NB4 (cell line): Measurements from ENCODE around the gene RAPGEFL1.

Experiments
- POLR2A ChIP-seq: IDR thresholded peaks from 2 replicates; pipeline ENCODE4 v1.6.1; 2011; ENCODE audit warnings: mild to moderate bottlenecking; ENCODE audit not compliant: insufficient read length; ENCODE audit errors: extremely low read depth
- TF ChIP-seq, protein P1 (sequence below): IDR thresholded peaks from one replicate; pipeline ENCODE4 v1.5.1; 2012; ENCODE audit warnings: low read depth, low read length

DNA sequence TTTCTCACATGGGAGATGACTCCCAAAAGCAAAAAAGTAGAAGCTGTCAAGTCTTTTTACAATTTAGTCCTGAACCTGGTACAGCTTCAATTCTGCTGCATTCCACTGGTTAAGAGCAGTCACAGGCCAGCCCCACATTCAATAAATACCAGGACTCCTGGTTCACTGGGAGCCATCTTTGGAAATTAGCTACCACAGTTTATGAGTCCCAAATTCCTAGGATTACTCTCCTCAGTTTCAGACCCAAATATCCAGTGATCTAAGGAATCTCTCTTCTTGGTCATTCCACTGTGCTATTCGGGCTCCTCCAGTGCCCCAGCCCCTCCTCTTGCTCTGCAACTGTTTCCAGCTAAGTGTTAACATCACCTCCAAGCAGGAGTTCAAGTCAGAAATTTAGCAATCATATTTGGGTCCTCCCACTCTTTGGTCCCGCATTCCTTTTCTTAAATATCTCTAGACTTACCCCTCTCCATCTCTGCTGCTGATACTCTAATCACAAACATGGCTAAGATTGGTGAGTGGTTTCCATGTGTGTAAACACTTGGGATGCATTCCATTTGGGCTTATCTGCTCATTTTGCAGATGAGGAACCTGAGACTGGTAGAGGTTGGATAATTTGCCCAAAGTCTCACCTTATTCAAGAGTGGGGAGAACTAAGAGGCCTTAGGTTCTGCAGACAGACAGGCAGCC, 32.3 kb downstream of the RAPGEFL1 start:
- TF ChIP-seq, protein P1, sequence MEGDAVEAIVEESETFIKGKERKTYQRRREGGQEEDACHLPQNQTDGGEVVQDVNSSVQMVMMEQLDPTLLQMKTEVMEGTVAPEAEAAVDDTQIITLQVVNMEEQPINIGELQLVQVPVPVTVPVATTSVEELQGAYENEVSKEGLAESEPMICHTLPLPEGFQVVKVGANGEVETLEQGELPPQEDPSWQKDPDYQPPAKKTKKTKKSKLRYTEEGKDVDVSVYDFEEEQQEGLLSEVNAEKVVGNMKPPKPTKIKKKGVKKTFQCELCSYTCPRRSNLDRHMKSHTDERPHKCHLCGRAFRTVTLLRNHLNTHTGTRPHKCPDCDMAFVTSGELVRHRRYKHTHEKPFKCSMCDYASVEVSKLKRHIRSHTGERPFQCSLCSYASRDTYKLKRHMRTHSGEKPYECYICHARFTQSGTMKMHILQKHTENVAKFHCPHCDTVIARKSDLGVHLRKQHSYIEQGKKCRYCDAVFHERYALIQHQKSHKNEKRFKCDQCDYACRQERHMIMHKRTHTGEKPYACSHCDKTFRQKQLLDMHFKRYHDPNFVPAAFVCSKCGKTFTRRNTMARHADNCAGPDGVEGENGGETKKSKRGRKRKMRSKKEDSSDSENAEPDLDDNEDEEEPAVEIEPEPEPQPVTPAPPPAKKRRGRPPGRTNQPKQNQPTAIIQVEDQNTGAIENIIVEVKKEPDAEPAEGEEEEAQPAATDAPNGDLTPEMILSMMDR: no peak
- no peak for TF ChIP-seq POLR2A
